Hepatocyte (in vitro differentiated cells): ENCODE measurements around the gene STIM1. TPM values are rescaled to one million over a fixed set of nuclear protein-coding genes. Genes with fewer than 3 reads are reported as not detected.
A peak's percentile ranks its signal among the peaks of the same experiment; 100 is the strongest.

Experiments
- DNase-seq: peaks from one replicate; pipeline ENCODE4 v3.0.0-alpha.2; 2016; ENCODE audit warnings: low spot score
- H2AFZ ChIP-seq: fragments of 200-600 bp; sonication (generic); 2 replicates; pipeline ENCODE4 v1.6.0; 2016; ENCODE audit warnings: antibody characterized with exemption, mild to moderate bottlenecking
- H3K27ac ChIP-seq: fragments of 200-600 bp; sonication (generic); 2 replicates; pipeline ENCODE4 v1.5.1; 2016; ENCODE audit warnings: mild to moderate bottlenecking
- H3K27me3 ChIP-seq: fragments of 200-600 bp; sonication (generic); 2 replicates; pipeline ENCODE4 v1.6.1; 2016
- H3K36me3 ChIP-seq: fragments of 200-600 bp; sonication (generic); replicated peaks from 2 replicates; pipeline ENCODE4 v1.5.1; 2016; ENCODE audit warnings: low read depth; ENCODE audit not compliant: insufficient read depth
- H3K4me1 ChIP-seq: fragments of 200-600 bp; sonication (generic); 2 replicates; pipeline ENCODE4 v1.5.1; 2016; ENCODE audit warnings: mild to moderate bottlenecking, moderate library complexity; ENCODE audit not compliant: insufficient read depth
- H3K4me2 ChIP-seq: fragments of 200-600 bp; sonication (generic); 2 replicates; pipeline ENCODE4 v1.6.0; 2016
- H3K4me3 ChIP-seq: fragments of 200-600 bp; sonication (generic); 2 replicates; pipeline ENCODE4 v1.5.1; 2016; ENCODE audit warnings: mild to moderate bottlenecking
- H3K79me2 ChIP-seq: fragments of 200-600 bp; sonication (generic); 2 replicates; pipeline ENCODE4 v1.6.0; 2017; ENCODE audit warnings: mild to moderate bottlenecking
- H3K9me2 ChIP-seq: fragments of 200-600 bp; sonication (generic); replicated peaks from 2 replicates; pipeline ENCODE4 v1.6.0; 2017; ENCODE audit warnings: mild to moderate bottlenecking; ENCODE audit not compliant: insufficient read depth
- H3K9me3 ChIP-seq: fragments of 200-600 bp; sonication (generic); 2 replicates; pipeline ENCODE4 v1.5.1; 2016; ENCODE audit warnings: low read depth, mild to moderate bottlenecking
- H4K20me1 ChIP-seq: fragments of 200-600 bp; sonication (generic); 2 replicates; pipeline ENCODE4 v1.6.0; 2016; ENCODE audit warnings: mild to moderate bottlenecking; ENCODE audit not compliant: insufficient read depth, poor library complexity, severe bottlenecking
- EZH2 ChIP-seq: fragments of 200-600 bp; sonication (generic); IDR thresholded peaks from 2 replicates; pipeline ENCODE4 v1.6.1; 2016; ENCODE audit warnings: antibody characterized with exemption, mild to moderate bottlenecking, borderline replicate concordance
- EZH2phosphoT487 ChIP-seq: fragments of 200-600 bp; sonication (generic); IDR thresholded peaks from one replicate; pipeline ENCODE4 v1.6.1; 2018; ENCODE audit warnings: antibody characterized with exemption, mild to moderate bottlenecking, low read depth, moderate library complexity; ENCODE audit not compliant: unreplicated experiment, severe bottlenecking
- WGBS: methylation state at CpG from one replicate; pipeline ENCODE4 v1.1.6; 2016; ENCODE audit warnings: low lambda C conversion rate; ENCODE audit errors: missing lambda C conversion rate; 5-methylcytosine and 5-hydroxymethylcytosine counted together
- polyA plus RNA-seq: library from polyadenylated mRNA; unstranded; fragments of >200 nt; fragmentation: Nextera tagmentation; extraction: Ambion mirVana; gene quantifications from 2 replicates; pipeline ENCODE4 v1.2.1, GENCODE V29; 2016
- total RNA-seq: library from RNA; depleted of rRNA; stranded (reverse); fragments of >200 nt; gene quantifications from 2 replicates; pipeline ENCODE4 v1.2.3, GENCODE V29; 2014
- TF ChIP-seq, protein P1 (sequence below): fragments of 200-600 bp; sonication (generic); IDR thresholded peaks from 2 replicates; pipeline ENCODE4 v1.5.1; 2016; ENCODE audit warnings: antibody characterized with exemption, mild to moderate bottlenecking; ENCODE audit not compliant: poor library complexity

Gene STIM1
- total and polyA plus RNA-seq, 2 experiments from 2014 or later, result 18.5 to 19.6 TPM

DNA sequence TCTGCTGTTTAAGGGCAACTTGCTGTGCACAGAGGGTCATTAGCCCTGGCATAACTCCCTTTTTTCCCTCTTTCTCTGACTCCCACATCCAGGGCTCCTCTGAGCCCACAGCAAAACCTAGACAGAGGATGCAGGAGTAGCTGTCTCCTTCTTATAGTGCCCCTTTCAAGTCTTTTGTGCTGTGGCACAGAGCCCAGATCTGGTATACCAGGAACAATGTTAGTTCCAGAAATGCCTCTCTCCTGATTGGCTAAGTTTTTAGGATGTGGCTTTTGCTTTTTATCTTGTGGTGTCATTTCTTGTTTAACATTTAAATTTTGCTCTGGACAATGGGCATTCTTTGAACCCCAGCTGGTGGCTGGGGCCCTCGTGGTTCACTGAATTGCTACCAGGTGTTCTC is 213.5 kb downstream of the STIM1 start:
- TF ChIP-seq EZH2phosphoT487 (no peak), EZH2 (no peak)
- TF ChIP-seq, protein P1, sequence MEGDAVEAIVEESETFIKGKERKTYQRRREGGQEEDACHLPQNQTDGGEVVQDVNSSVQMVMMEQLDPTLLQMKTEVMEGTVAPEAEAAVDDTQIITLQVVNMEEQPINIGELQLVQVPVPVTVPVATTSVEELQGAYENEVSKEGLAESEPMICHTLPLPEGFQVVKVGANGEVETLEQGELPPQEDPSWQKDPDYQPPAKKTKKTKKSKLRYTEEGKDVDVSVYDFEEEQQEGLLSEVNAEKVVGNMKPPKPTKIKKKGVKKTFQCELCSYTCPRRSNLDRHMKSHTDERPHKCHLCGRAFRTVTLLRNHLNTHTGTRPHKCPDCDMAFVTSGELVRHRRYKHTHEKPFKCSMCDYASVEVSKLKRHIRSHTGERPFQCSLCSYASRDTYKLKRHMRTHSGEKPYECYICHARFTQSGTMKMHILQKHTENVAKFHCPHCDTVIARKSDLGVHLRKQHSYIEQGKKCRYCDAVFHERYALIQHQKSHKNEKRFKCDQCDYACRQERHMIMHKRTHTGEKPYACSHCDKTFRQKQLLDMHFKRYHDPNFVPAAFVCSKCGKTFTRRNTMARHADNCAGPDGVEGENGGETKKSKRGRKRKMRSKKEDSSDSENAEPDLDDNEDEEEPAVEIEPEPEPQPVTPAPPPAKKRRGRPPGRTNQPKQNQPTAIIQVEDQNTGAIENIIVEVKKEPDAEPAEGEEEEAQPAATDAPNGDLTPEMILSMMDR, result no peak
- Histone ChIP-seq H4K20me1 (no peaks in the 10 kb centered on the region), H3K4me3 (no peak overlapping the region), H3K4me1 (peaks cover 4% of the 10 kb centered on the region), H3K36me3 (no peaks in the 10 kb centered on the region), H3K27me3 (no peaks in the 10 kb centered on the region), H3K79me2 (no peaks in the 10 kb centered on the region), H3K4me2 (no peak overlapping the region), H3K9me2 (no peaks in the 10 kb centered on the region), H3K27ac (no peak overlapping the region), H2AFZ (no peak overlapping the region), H3K9me3 (no peaks in the 10 kb centered on the region)
- 87% methylated on average over 1 of the region's 1 CpG for WGBS
- DNase-seq, result no peak

DNA sequence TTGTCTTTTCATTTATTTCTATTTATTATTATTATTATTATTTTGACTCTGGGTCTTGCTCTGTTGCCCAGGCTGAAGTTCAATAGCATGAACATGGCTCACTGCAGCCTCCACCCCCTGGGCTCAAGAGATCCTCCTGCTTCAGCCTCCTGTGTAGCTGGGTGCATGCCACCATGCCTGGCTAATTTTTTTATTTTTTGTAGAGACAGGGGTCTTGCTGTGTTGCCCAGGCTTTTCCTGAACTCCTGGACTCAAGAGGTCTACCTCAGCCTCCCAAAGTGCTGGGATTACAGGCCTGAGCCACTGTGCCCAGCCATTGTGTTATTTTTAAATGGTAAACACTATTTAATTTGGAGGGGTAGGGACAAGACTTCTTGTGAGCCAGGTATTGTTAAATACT is 215.9 kb downstream of the STIM1 start:
- peak overlapping the region; percentile 4 for H3K27ac ChIP-seq
- no peaks in the 10 kb centered on the region for H3K79me2 ChIP-seq
- no peak overlapping the region for H2AFZ ChIP-seq
- no peak overlapping the region for H3K4me2 ChIP-seq
- TF ChIP-seq, protein P1, result no peak
- TF ChIP-seq EZH2phosphoT487, result no peak
- TF ChIP-seq EZH2, result no peak
- peaks cover 4% of the 10 kb centered on the region for H3K4me1 ChIP-seq
- H4K20me1 ChIP-seq, result no peaks in the 10 kb centered on the region
- no peak for DNase-seq
- H3K36me3 ChIP-seq, result no peaks in the 10 kb centered on the region
- no peaks in the 10 kb centered on the region for H3K9me3 ChIP-seq
- H3K9me2 ChIP-seq, result no peaks in the 10 kb centered on the region
- H3K27me3 ChIP-seq, result no peaks in the 10 kb centered on the region
- no peak overlapping the region for H3K4me3 ChIP-seq

DNA sequence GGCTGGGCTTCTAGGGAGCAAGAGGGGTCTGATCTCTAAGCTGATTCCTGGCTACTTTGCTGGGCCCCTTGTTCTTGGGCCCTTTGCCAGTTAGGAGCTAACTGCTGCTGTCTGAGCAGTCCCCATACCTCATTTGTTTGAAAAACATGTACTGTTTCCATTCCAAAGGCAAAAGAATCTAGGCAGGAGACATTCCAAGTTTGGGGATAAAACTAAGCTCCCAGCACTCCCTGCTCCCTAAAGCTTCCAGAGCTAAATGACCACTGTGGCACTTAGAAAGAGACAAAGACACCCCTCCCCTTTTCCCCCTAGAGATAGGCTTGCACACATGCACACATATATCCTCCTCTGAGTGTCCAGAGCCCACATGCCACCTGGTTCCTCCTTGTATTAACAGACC is 216.4 kb downstream of the STIM1 start:
- H3K36me3 ChIP-seq, result no peaks in the 10 kb centered on the region
- H3K79me2 ChIP-seq, result no peaks in the 10 kb centered on the region
- H3K27me3 ChIP-seq, result no peaks in the 10 kb centered on the region
- H4K20me1 ChIP-seq, result no peaks in the 10 kb centered on the region
- H3K4me1 ChIP-seq, result peaks cover 4% of the 10 kb centered on the region
- H3K4me2 ChIP-seq, result no peak overlapping the region
- TF ChIP-seq EZH2, result no peak
- no peak for TF ChIP-seq EZH2phosphoT487
- TF ChIP-seq, protein P1, result no peak
- H3K9me3 ChIP-seq, result no peaks in the 10 kb centered on the region
- peak; percentile 16 for DNase-seq
- H2AFZ ChIP-seq, result peak overlapping the region; percentile 8
- peak overlapping the region; percentile 4 for H3K27ac ChIP-seq
- no peaks in the 10 kb centered on the region for H3K9me2 ChIP-seq
- H3K4me3 ChIP-seq, result no peak overlapping the region
